MCF 10A (cell line): Measurements from ENCODE around the gene RPE65. TPM values are rescaled to one million over a fixed set of nuclear protein-coding genes. Genes with fewer than 3 reads are reported as not detected.

ENCODE experiments used
- BruUV-seq: library from RNA; stranded (reverse); fragments of 400-500 nt; replicated peaks from 2 replicates; lab custom pipeline; 2021; lab: Mats Ljungman, UMichigan
- CTCF ChIA-PET: fragments of 300-600 bp; sonication (Branson Sonifier 250); formaldehyde crosslinking; extraction: SDS; loops from one replicate; lab custom pipeline; 2021; ENCODE audit warnings: antibody characterized with exemption, inconsistent platforms; lab: Yijun Ruan, JAX
- POLR2A ChIA-PET: fragments of 300-600, 350-650 bp; sonication (Branson Sonifier 250); formaldehyde crosslinking; extraction: SDS; loops from one replicate; lab custom pipeline; 2020; ENCODE audit warnings: antibody characterized with exemption, inconsistent platforms; lab: Yijun Ruan, JAX
- DNase-seq: peaks from one replicate; pipeline ENCODE4 v3.0.0-alpha.2; 2018; ENCODE audit not compliant: unreplicated experiment
- H3K27ac Mint-ChIP-seq: one replicate; pipeline ENCODE4 v1.8.0; 2022; ENCODE audit warnings: mild to moderate bottlenecking, low read depth, mixed read lengths; ENCODE audit not compliant: unreplicated experiment
- H3K27me3 Mint-ChIP-seq: one replicate; pipeline ENCODE4 v1.8.0; 2022; ENCODE audit warnings: mixed read lengths; ENCODE audit not compliant: insufficient read depth, unreplicated experiment
- H3K36me3 Mint-ChIP-seq: one replicate; pipeline ENCODE4 v1.8.0; 2022; ENCODE audit warnings: mild to moderate bottlenecking, moderate library complexity, mixed read lengths; ENCODE audit not compliant: insufficient read depth, unreplicated experiment
- H3K4me1 Mint-ChIP-seq: one replicate; pipeline ENCODE4 v1.8.0; 2022; ENCODE audit warnings: mixed read lengths; ENCODE audit not compliant: insufficient read depth, unreplicated experiment
- H3K4me3 Mint-ChIP-seq: one replicate; pipeline ENCODE4 v1.8.0; 2022; ENCODE audit warnings: mild to moderate bottlenecking, moderate library complexity, mixed read lengths; ENCODE audit not compliant: unreplicated experiment
- H3K9me3 Mint-ChIP-seq: one replicate; pipeline ENCODE4 v1.8.0; 2022; ENCODE audit warnings: mixed read lengths; ENCODE audit not compliant: unreplicated experiment
- CTCF ChIP-seq: fragments of 200-600 bp; IDR thresholded peaks from one replicate; pipeline ENCODE4 v1.8.0; 2022; ENCODE audit warnings: antibody characterized with exemption, mild to moderate bottlenecking; ENCODE audit not compliant: unreplicated experiment
- intact Hi-C: fragments of 100-400 bp; cut with micrococcal nuclease; formaldehyde crosslinking; loops from 2 replicates; pipeline ENCODE4 v1.14.1; 2022
- total RNA-seq: library from RNA; stranded (reverse); gene quantifications from 2 replicates; pipeline ENCODE4 v1.2.3, GENCODE V29; 2022

Gene RPE65
- total RNA-seq, 1 experiment from 2014 or later: not detected

GRCh38 chr1:68470388-68470970 lies 20.7 kb upstream of the RPE65 start:
- no peak overlapping the region for H3K27ac Mint-ChIP-seq
- CTCF ChIA-PET: interaction anchor here (0.6 to 5.8 kb wide), 29 partner anchors 9 to 1276 kb away, joined by 3 to 63 read pairs (median 3); no protein-coding TSS in a partner anchor
- H3K36me3 Mint-ChIP-seq: peaks cover 16% of the 10 kb centered on the region
- no peaks in the 10 kb centered on the region for H3K27me3 Mint-ChIP-seq
- DNase-seq: peak; percentile 23
- H3K4me1 Mint-ChIP-seq: no peaks in the 10 kb centered on the region
- no TSS peak for BruUV-seq
- TF ChIP-seq CTCF: peak; percentile 65
- intact Hi-C loops: loop anchor here (1.0 kb wide), 2 partner anchors 120 to 1267 kb away; no protein-coding TSS in a partner anchor
- no peaks in the 10 kb centered on the region for H3K9me3 Mint-ChIP-seq
- H3K4me3 Mint-ChIP-seq: no peak overlapping the region
- POLR2A ChIA-PET: interaction anchor here (0.6 to 1.0 kb wide), 2 partner anchors 12 to 120 kb away, joined by 3 read pairs; no protein-coding TSS in a partner anchor

- Mint-ChIP-seq H3K27me3 (no peaks in the 10 kb centered on the region), H3K36me3 (peaks cover 11% of the 10 kb centered on the region), H3K4me1 (no peaks in the 10 kb centered on the region), H3K27ac (no peak overlapping the region), H3K9me3 (peaks cover 8% of the 10 kb centered on the region), H3K4me3 (no peak overlapping the region)
- ChIA-PET CTCF (interaction anchor here (1.8 kb wide), 1 partner anchor 21 kb away, joined by 11 read pairs; no protein-coding TSS in a partner anchor), POLR2A (no interaction called here)
- intact Hi-C loops: no loop called here
- no TSS peak for BruUV-seq
- DNase-seq: no peak
- TF ChIP-seq CTCF: no peak
Measured at GRCh38 chr1:68464891-68465290, 15.1 kb upstream of the RPE65 start.

- TF ChIP-seq CTCF: no peak
- Mint-ChIP-seq H3K4me1 (no peaks in the 10 kb centered on the region), H3K9me3 (peaks cover 8% of the 10 kb centered on the region), H3K27me3 (no peaks in the 10 kb centered on the region), H3K4me3 (no peak overlapping the region), H3K36me3 (peaks cover 11% of the 10 kb centered on the region), H3K27ac (no peak overlapping the region)
- ChIA-PET CTCF (interaction anchor here (0.6 to 2.4 kb wide), 5 partner anchors 9 to 1277 kb away, joined by 3 to 11 read pairs (median 4); no protein-coding TSS in a partner anchor), POLR2A (no interaction called here)
- BruUV-seq: no TSS peak
- intact Hi-C loops: no loop called here
- DNase-seq: no peak
Measured at GRCh38 chr1:68460935-68461334, 11.2 kb upstream of the RPE65 start.

GRCh38 chr1:68459796-68460195 lies 10.0 kb upstream of the RPE65 start:
- H3K36me3 Mint-ChIP-seq: peaks cover 8% of the 10 kb centered on the region
- no peak for DNase-seq
- ChIA-PET POLR2A (no interaction called here), CTCF (interaction anchor here (0.9 to 2.4 kb wide), 2 partner anchors 10 to 93 kb away, joined by 3 to 11 read pairs; no protein-coding TSS in a partner anchor)
- no TSS peak for BruUV-seq
- H3K9me3 Mint-ChIP-seq: peaks cover 8% of the 10 kb centered on the region
- H3K27me3 Mint-ChIP-seq: no peaks in the 10 kb centered on the region
- no peak overlapping the region for H3K4me3 Mint-ChIP-seq
- intact Hi-C loops: no loop called here
- H3K4me1 Mint-ChIP-seq: no peaks in the 10 kb centered on the region
- no peak for TF ChIP-seq CTCF
- H3K27ac Mint-ChIP-seq: no peak overlapping the region
